Measurements from ENCODE around the gene USP33. TPM values are rescaled to one million over a fixed set of nuclear protein-coding genes. Genes with fewer than 3 reads are reported as not detected.
A peak's percentile ranks its signal among the peaks of the same experiment; 100 is the strongest.
"Not testable (repeated sequence)": the region's sequence is repeated elsewhere in the genome, so short reads cannot be mapped to it uniquely, and the experiment has no call there.

USP33 gene
- 83.5 and 87.5 TPM in 2 replicates for total RNA-seq (2014; rRNA removed; shearing (Covaris generic))

DNA sequence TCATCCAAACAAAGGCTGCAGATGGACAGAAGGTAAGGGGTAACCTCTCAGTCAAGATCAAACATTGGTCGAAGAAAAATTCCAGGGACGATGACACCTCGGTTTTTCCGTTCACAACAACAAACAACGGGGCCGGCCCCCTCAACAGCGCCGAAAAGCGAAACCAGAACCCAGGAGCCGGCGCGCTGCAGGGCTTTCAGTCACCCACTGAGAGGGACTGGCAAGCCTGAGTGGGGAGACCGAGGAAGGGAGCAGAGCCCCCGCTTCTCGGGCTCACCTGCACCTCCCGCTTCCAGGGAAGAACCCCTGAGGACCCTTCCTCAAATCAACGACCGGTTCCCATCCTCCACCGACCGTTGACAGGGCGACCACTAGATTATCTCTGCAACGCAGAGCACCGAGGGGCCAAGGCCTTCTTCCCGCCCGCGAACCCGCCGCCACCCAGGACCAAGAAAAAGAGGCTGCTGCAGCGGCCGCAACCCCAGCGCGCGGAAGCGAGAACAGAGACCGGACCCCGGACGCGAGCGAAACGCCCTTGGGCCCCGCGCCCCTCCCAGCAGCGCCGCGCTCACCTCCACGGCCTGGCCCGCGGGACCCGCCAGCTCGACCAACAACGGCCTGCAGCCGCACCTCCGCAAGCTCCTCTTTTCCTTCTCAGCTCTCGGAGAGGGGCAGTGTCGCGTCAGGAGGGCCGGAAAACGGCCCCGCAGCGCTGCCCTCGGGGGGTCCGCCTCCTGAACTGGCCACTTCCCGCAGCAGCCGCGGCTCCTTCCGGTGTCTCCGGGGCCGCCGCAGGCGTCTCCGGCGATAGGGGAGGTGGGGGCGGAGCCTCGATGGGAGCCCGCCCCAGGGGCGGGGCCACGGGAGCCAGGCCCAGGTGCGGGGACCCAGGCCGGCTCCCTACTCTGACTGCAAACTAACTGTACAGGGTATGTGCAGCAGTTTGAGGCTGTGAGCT, at the start of gene USP33:
TSS of gene USP33 (minus strand) at position 782 of the 958 bp plus-strand sequence. CDS start 18,155 bp downstream, outside the sequence.
- peak; percentile 92 for DNase-seq (ENCODE audit: low read depth)

- no peak for DNase-seq (ENCODE audit: low read depth)
These were observed 43.7 kb upstream of the USP33 start for GRCh38 chr1:77803371-77803770.

DNA sequence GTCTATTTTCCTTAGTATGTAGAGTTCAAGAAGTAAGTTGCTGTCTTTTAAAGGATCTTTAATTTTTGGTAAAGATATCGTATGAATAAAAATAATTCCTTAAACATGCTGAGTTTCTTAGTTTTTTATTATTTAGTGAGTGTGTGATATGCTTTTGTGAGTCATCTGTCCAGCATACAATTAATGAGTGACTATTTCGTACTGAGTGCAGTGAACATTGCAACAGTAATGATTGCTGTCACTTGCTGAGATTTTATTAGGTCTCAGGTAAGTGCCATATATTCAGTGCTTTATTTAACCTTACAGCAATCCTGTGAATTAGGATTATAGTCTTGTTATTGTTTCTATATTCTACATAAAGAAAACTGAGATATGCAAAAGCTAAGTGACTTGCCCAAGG, 42.4 kb upstream of the USP33 start:
- DNase-seq (ENCODE audit: low read depth): no peak

DNA sequence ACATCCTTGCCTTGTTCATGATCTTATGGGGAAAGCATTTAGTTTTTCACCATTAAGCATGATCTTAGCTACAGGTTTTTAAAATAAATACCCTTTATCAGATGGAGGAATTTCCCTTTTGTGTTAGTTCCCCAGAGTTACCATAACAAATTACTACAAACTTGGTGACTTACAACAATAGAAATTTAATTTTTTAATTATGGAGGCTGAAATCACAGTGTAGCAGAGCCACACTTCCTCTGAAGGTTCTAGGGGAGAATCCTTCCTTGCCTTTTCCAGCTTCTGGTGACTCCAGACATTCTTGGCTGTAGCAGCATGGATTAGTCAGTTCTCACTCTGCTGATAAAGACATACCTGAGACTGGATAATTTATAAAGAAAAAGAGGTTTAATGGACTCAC, 38.3 kb upstream of the USP33 start:
- DNase-seq (ENCODE audit: low read depth): no peak

- DNase-seq (ENCODE audit: low read depth): no peak
These were observed 37.2 kb upstream of the USP33 start for GRCh38 chr1:77796695-77797405.

DNA sequence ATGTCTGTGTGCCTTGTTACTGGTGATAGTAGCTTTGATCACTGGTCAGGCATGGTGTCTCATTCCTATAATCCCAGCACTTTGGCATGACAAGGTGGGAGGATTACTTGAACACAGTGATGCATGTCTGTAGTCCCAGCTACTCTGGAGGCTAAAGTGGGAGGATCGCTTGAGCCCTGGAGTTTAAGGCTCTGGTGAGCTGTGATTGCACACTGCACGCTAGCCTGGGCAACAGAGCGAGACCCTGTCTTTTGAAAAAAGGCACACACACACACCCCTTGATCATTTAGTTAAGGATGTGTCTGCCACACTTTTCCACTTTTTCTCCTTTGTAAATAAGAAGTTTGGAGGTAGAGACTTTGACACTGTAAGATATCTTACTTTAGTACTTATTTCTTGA, 34.9 kb upstream of the USP33 start:
- DNase-seq (ENCODE audit: low read depth): no peak

- not testable (repeated sequence) for DNase-seq (ENCODE audit: low read depth)
These were observed 26.6 kb upstream of the USP33 start for GRCh38 chr1:77786093-77786741.

DNA sequence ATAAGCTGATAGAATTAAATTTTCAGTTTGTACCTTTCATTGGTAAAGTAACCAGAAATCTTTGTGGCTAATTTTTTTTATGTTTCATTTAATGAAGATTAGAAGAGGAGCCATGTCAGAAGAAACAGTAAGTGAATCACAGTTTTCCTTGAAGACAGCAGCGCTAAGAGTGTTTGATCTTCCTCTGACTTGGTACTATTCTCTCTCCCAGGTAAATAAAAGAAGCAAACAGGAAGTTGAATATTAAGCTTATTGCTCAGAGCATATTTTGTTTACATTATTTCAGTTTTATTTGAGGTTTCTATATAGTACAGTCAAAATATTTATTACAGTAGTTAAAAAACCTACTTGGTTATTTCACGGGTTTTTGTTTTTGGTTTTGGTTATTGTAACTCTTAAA, 23.5 kb upstream of the USP33 start:
- no peak for DNase-seq (ENCODE audit: low read depth)

- no peak for DNase-seq (ENCODE audit: low read depth)
These were observed 22.0 kb upstream of the USP33 start for GRCh38 chr1:77781683-77782082.

- DNase-seq (ENCODE audit: low read depth): peak; percentile 94
These were observed 20.1 kb upstream of the USP33 start, which contains the start of gene MIGA1 for GRCh38 chr1:77779529-77780281. TSS of gene MIGA1 (plus strand) at chr1:77779649. CDS start at chr1:77783253, 3,604 bp downstream.

GRCh38 chr1:77776007-77776700, 16.5 kb upstream of the USP33 start:
- DNase-seq (ENCODE audit: low read depth): no peak

DNA sequence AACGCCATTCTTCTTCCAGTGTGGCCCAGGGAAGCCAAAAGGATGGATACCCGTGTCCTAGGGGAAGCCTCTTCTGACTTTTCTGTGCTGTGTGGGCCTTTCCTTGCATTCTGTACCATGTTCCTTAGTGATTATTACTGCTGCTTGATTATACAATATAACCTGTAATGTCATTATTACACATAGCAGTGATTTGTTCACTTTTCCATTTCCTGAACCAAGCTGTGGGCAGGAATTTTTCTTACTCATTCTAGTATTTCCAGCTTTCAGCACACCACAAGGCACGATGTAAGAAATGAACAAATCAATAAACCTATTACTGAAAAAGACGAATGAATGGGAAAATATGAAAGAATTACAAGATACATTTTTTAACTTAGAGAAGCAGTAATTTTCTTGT, 8.4 kb upstream of the USP33 start:
- no peak for DNase-seq (ENCODE audit: low read depth)

GRCh38 chr1:77762072-77762476, 2.4 kb upstream of the USP33 start:
- peak; percentile 62 for DNase-seq (ENCODE audit: low read depth)

- DNase-seq (ENCODE audit: low read depth): no peak
These were observed 2.0 kb downstream of the USP33 start for GRCh38 chr1:77757603-77758002.

DNA sequence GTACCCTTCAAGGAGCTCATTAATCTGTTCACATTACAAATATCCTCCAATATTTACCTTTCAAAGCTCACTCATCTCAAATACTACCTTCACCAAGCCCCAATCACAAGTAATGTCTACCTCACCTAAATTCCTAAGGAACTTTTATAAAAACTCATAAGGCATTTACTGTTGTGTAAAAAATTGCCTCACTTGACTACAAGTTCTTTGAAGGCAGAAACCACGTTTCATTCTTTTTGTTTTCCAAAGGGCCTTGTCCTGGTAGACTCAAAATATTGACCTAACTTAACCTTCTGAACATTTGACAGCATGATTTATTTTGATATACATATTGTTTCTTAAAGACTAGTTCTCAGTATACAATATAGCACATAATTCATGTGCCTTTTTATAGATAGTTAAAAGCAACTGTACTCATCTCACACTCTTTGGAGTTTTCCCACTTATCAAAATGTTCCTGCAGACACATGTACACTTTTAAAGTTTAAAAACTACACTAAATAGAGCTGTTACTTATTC, 2.5 kb downstream of the USP33 start:
- DNase-seq (ENCODE audit: low read depth): no peak

- DNase-seq (ENCODE audit: low read depth): no peak
These were observed 3.4 kb downstream of the USP33 start for GRCh38 chr1:77756052-77756754.

- not testable (repeated sequence) for DNase-seq (ENCODE audit: low read depth)
These were observed 10.2 kb downstream of the USP33 start for GRCh38 chr1:77749489-77749888.

GRCh38 chr1:77744576-77744975, 15.1 kb downstream of the USP33 start:
- DNase-seq (ENCODE audit: low read depth): no peak

DNA sequence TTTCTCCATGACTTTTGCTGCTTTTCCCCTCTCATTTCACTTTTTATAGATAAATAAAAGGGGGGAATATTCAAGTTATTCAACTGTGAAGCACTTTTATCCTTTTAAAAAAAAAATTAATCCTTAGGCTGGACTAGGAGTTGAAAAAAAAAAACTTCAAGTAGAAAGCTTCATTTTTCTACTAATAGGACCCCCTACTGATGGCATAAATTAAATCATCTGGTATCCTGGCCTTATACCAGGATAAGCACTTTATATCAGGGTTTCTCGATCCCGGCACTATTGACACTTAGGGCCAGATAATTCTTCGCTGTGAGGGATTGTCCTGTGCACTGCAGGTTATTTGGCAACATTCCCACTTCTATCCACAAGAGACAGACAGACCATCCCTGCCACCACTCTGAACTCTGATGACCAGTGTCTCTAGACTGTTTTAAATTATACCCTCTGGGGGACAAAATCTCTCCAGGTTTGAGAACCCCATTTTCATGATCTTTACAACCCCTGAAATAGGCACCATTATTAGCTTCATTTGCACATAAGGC, 17.6 kb downstream of the USP33 start:
- no peak for DNase-seq (ENCODE audit: low read depth)

- DNase-seq (ENCODE audit: low read depth): no peak
These were observed 18.3 kb downstream of the USP33 start for GRCh38 chr1:77741316-77741715.
